Endothelial cell of umbilical vein (primary cell): ENCODE results near the gene SLFN12. TPM values are rescaled to one million over a fixed set of nuclear protein-coding genes. Genes with fewer than 3 reads are reported as not detected.
A peak's percentile ranks its signal among the peaks of the same experiment; 100 is the strongest.

ENCODE experiments used
- BruUV-seq: library from RNA; stranded (reverse); fragments of 400-500 nt; replicated peaks from 2 replicates; lab custom pipeline; 2021; lab: Mats Ljungman, UMichigan
- CTCF ChIA-PET: fragments of 300-600, 350-600 bp; sonication (Branson Sonifier 250); formaldehyde crosslinking; loops from one replicate; lab custom pipeline; 2021; ENCODE audit warnings: antibody characterized with exemption, inconsistent platforms; lab: Charles Lee
- POLR2A ChIA-PET: fragments of 300-600, 350-600 bp; sonication (Branson Sonifier 250); formaldehyde crosslinking; loops from one replicate; lab custom pipeline; 2021; ENCODE audit warnings: antibody characterized with exemption, inconsistent platforms; lab: Charles Lee
- DNase-seq: peaks from one replicate; pipeline ENCODE4 v3.0.0-alpha.2; 2011; ENCODE audit warnings: low read depth, low spot score
- FAIRE-seq: peaks from 2 replicates; lab custom pipeline; 2011; peaks lifted over from hg19 to GRCh38; lab: Jason Lieb, UNC
- H2AFZ ChIP-seq: 2 replicates; pipeline ENCODE4 v1.6.0; 2012; ENCODE audit warnings: low read depth, low read length, control low read depth, inconsistent platforms
- H3K27ac ChIP-seq: 2 replicates; pipeline ENCODE4 v1.5.1; 2011; ENCODE audit warnings: low read depth, mild to moderate bottlenecking, control low read depth, low read length, moderate library complexity; ENCODE audit not compliant: insufficient read depth
- H3K27me3 ChIP-seq, 2 experiments: 2 replicates each; pipeline versions ENCODE4 v1.6.0 to v1.6.1; 2011; ENCODE audit warnings: low read length in 2 of 2, mixed read lengths in 1 of 2; ENCODE audit not compliant: control insufficient read depth in 2 of 2, insufficient read depth in 2 of 2
- H3K36me3 ChIP-seq, 2 experiments: 2 replicates in 1 of 2; 3 replicates in 1 of 2; pipeline ENCODE4 v1.5.1; 2011; ENCODE audit warnings: low read length in 2 of 2, mild to moderate bottlenecking in 1 of 2, moderate library complexity in 1 of 2; ENCODE audit not compliant: control insufficient read depth in 2 of 2, insufficient read depth in 2 of 2; ENCODE audit errors: extremely low read depth in 1 of 2
- H3K4me1 ChIP-seq: 3 replicates; pipeline ENCODE4 v1.5.1; 2011; ENCODE audit warnings: mild to moderate bottlenecking, low read length; ENCODE audit not compliant: control insufficient read depth, insufficient read depth; ENCODE audit errors: extremely low read depth
- H3K4me2 ChIP-seq: 2 replicates; pipeline ENCODE4 v1.6.1; 2011; ENCODE audit warnings: low read length, control low read depth, mixed read lengths; ENCODE audit not compliant: insufficient read depth
- H3K4me3 ChIP-seq, 3 experiments: fragments of 200-600 bp in 1 of 3; sonication (generic), shearing (Covaris generic) in 1 of 3; replicated peaks in 1 of 3; 2 replicates each; pipeline ENCODE4 v1.5.1; 2011 to 2016; ENCODE audit warnings: control low read depth in 3 of 3, low read length in 3 of 3, mild to moderate bottlenecking in 2 of 3, inconsistent platforms in 1 of 3, low read depth in 1 of 3, moderate library complexity in 1 of 3; ENCODE audit not compliant: insufficient read depth in 1 of 3
- H3K79me2 ChIP-seq: 2 replicates; pipeline ENCODE4 v1.6.0; 2012; ENCODE audit warnings: low read length, inconsistent platforms; ENCODE audit not compliant: control insufficient read depth, insufficient read depth
- H3K9ac ChIP-seq: replicated peaks from 2 replicates; pipeline ENCODE3; 2011; ENCODE audit warnings: low read length, control low read depth; ENCODE audit not compliant: insufficient read depth; ENCODE audit errors: extremely low read depth
- H3K9me1 ChIP-seq: replicated peaks from 3 replicates; pipeline ENCODE4 v1.6.0; 2011; ENCODE audit warnings: mild to moderate bottlenecking, low read length; ENCODE audit not compliant: control insufficient read depth, insufficient read depth; ENCODE audit errors: extremely low read depth
- H3K9me3 ChIP-seq: replicated peaks from 2 replicates; pipeline ENCODE4 v1.5.1; 2012; ENCODE audit warnings: low read length, inconsistent platforms; ENCODE audit not compliant: control insufficient read depth, insufficient read depth
- H4K20me1 ChIP-seq: replicated peaks from 2 replicates; pipeline ENCODE3; 2011; ENCODE audit warnings: mild to moderate bottlenecking, low read length; ENCODE audit not compliant: control insufficient read depth, insufficient read depth; ENCODE audit errors: extremely low read depth
- CTCF ChIP-seq, 2 donors: IDR thresholded peaks; 1 replicate in 1 of 2; 2 replicates in 1 of 2; pipeline ENCODE4 v1.5.1; 2011; ENCODE audit warnings: low read length in 2 of 2, mild to moderate bottlenecking in 2 of 2, moderate library complexity in 2 of 2, control low read depth in 1 of 2, inconsistent platforms in 1 of 2, low read depth in 1 of 2; ENCODE audit not compliant: insufficient read depth in 1 of 2; ENCODE audit errors: extremely low read depth in 1 of 2
- EZH2 ChIP-seq: IDR thresholded peaks from 2 replicates; pipeline ENCODE4 v1.6.1; 2012; ENCODE audit warnings: borderline replicate concordance, low read depth, mild to moderate bottlenecking, moderate library complexity, low read length, inconsistent platforms; ENCODE audit not compliant: severe bottlenecking
- FOS ChIP-seq: IDR thresholded peaks from 2 replicates; pipeline ENCODE4 v1.6.1; 2011; ENCODE audit warnings: mild to moderate bottlenecking, low read length, moderate library complexity, borderline replicate concordance; ENCODE audit not compliant: insufficient read depth
- GATA2 ChIP-seq: IDR thresholded peaks from 2 replicates; pipeline ENCODE4 v1.7.0; 2011; ENCODE audit warnings: low read depth, mild to moderate bottlenecking, moderate library complexity, mixed read lengths, low read length; ENCODE audit not compliant: insufficient read length, insufficient read depth
- JUN ChIP-seq: IDR thresholded peaks from 2 replicates; pipeline ENCODE4 v1.6.1; 2011; ENCODE audit warnings: borderline replicate concordance, low read depth; ENCODE audit not compliant: insufficient read length, insufficient read depth
- MYC ChIP-seq: IDR thresholded peaks from one replicate; pipeline ENCODE4 v1.6.1; 2011; ENCODE audit warnings: mild to moderate bottlenecking, low read depth, low read length
- POLR2A ChIP-seq: IDR thresholded peaks from 2 replicates; pipeline ENCODE4 v1.6.1; 2012; ENCODE audit warnings: low read depth, mild to moderate bottlenecking, control low read depth, low read length
- POLR2AphosphoS5 ChIP-seq: IDR thresholded peaks from 2 replicates; pipeline ENCODE4 v1.6.1; 2012; ENCODE audit warnings: low read depth, mild to moderate bottlenecking, control low read depth, low read length, moderate library complexity; ENCODE audit not compliant: insufficient read depth
- dilution Hi-C: fragments of 300-500 bp; cut with MboI; formaldehyde crosslinking; loops from one replicate; pipeline ENCODE4 v1.15.0; 2019; ENCODE audit warnings: low sequenced_read_pairs; ENCODE audit not compliant: extremely low pct_ligation_motif_present
- intact Hi-C: fragments of 100-400 bp; cut with micrococcal nuclease; formaldehyde crosslinking; loops from one replicate; pipeline ENCODE4 v1.10.0; 2022
- polyA plus RNA-seq, 4 experiments: library from polyadenylated mRNA; depleted of rRNA in 3 of 4; stranded (reverse) in 3 of 4; unstranded in 1 of 4; fragments of >200 nt; gene quantifications; 2 replicates each; pipeline versions ENCODE4 v1.2.1 to v1.2.3, GENCODE V29; 2011 to 2012; ENCODE audit warnings: missing spikeins in 1 of 4
- total RNA-seq: library from RNA; stranded (reverse); gene quantifications from 2 replicates; pipeline ENCODE4 v1.2.3, GENCODE V29; 2021
- TF ChIP-seq, protein P1 (sequence below): IDR thresholded peaks from 2 replicates; pipeline ENCODE4 v1.6.1; 2011; ENCODE audit not compliant: insufficient read depth, insufficient read length

SLFN12 gene
- total and polyA plus RNA-seq, 2 donors (not counting 3 experiments of a cell fraction or from before 2014, with no cell fraction given): 17.8 to 42.6 TPM

DNA sequence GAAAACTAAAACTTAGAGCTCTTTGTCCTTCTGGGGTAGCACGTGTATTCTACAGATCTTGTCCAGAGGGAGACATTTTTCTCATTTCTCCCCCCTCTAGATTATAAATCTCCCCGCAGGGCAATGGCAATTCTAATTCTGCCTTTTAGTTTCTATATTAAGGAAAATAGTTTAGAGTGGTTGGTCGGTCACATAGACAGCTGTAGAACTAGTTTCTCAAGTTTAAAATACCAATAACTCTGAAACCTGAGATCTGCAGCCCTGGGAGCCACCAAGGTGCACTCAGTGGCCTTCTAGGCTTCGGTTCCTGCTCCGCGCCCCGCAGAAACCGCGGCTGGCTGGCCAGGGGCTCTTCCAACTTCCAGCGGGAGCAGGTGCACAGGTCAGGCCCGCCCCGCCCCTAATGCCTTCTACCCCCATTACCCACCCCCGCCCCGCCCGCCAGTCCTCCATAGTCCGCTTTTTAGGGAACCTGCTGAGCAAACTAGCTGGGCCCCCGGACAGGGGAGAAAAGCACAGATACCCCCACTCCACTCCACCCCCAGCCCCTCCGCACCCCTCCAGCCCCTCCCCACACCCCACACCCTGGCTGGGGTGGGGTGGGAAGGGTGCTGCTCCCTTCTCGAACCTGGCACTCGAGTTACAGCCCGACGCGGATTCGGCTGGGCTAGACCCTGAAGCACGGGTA lies 59.3 kb downstream of the SLFN12 start:
- FAIRE-seq: no peak
- Histone ChIP-seq H3K4me1 (peaks cover 21% of the 10 kb centered on the region), H3K4me2 (peak overlapping the region; percentile 94), H3K4me3 (peak overlapping the region; percentile 88 to 96 (median 90)), H3K9me3 (no peaks in the 10 kb centered on the region), H3K9ac (peak overlapping the region; percentile 99), H3K9me1 (no peaks in the 10 kb centered on the region), H3K36me3 (peaks cover 0 to 11% of the 10 kb centered on the region in 2 experiments), H3K79me2 (peaks cover 52% of the 10 kb centered on the region), H3K27ac (peak overlapping the region; percentile 98), H3K27me3 (no peaks in the 10 kb centered on the region), H2AFZ (peak overlapping the region; percentile 87), H4K20me1 (no peaks in the 10 kb centered on the region)
- BruUV-seq: no TSS peak
- ChIA-PET CTCF (interaction anchor here (1.0 to 2.6 kb wide), 7 partner anchors 60 to 391 kb away, joined by 3 to 10 read pairs (median 5); no protein-coding TSS in a partner anchor), POLR2A (interaction anchor here (0.8 to 1.5 kb wide), 6 partner anchors 8 to 130 kb away, joined by 3 to 12 read pairs (median 4); partner anchors contain the start of genes SLFN12 and SLFN13)
- dilution Hi-C loops (no loop called here), intact Hi-C loops (loop anchor here (1.0 to 10.0 kb wide), 7 partner anchors 27 to 1118 kb away; partner anchors contain the start of genes AP2B1, CCL2, NLE1 and TAF15)
- peak; percentile 28 for DNase-seq
- TF ChIP-seq JUN: no peak
- TF ChIP-seq MYC: no peak
- TF ChIP-seq POLR2A: no peak
- no peak for TF ChIP-seq GATA2
- no peak for TF ChIP-seq POLR2AphosphoS5
- TF ChIP-seq FOS: no peak
- TF ChIP-seq EZH2: no peak
- TF ChIP-seq, protein P1, sequence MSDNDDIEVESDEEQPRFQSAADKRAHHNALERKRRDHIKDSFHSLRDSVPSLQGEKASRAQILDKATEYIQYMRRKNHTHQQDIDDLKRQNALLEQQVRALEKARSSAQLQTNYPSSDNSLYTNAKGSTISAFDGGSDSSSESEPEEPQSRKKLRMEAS: no peak
- TF ChIP-seq CTCF (IDR thresholded peaks at IDR 0.05; ENCODE audit: extremely low read depth in 1 of 2, insufficient read depth in 1 of 2, low read depth in 1 of 2, low read length in 2 of 2): no peak
